ENCODE data around the gene CACNA2D2. TPM values are rescaled to one million over a fixed set of nuclear protein-coding genes. Genes with fewer than 3 reads are reported as not detected.
A peak's percentile ranks its signal among the peaks of the same experiment; 100 is the strongest.

CACNA2D2 gene
- total and polyA plus RNA-seq, 2 of the 13 experiments (the other 11 are each of a cell fraction or from before 2014, with no cell fraction given), result not detected

DNA sequence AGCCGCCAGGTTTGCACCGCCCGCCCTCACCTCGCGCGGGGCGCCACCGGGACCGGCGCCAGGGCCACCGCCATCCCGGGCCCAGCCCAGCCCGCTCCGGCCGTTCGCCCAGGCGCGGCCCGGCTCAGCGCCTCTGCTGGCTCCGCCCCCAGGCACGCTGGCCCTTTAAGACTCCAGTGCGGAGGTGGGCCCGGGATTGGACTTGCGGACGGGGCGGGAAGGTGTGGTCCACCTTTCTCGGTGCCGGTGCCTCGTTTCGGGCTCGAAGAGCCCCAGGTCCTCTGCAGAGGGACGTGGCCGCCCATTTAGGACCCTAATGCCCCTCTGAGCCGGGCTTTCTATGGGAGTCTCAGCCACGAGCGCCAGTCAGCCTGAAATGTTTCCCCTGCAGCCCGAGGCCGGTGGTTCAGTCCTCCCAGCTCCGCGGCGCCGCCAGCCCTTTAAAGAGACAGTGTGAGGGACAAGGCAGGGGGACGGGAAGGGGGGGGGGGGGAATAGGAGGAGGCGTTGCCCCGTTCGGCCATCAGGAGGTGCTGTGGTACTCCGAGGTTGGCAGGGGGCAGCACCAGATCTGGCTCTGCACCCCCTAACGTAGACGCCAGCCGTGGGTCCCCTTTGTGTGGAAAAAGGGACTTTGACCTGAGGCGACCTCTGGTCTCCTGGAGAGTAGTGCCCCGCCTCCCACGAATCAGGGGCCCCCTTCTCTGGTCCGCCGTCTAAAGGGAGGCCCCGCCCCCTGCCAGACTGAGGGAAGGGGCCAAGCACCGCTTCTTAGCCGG lies 181.9 kb downstream of the CACNA2D2 start (continued):
- TF ChIP-seq, protein P1, sequence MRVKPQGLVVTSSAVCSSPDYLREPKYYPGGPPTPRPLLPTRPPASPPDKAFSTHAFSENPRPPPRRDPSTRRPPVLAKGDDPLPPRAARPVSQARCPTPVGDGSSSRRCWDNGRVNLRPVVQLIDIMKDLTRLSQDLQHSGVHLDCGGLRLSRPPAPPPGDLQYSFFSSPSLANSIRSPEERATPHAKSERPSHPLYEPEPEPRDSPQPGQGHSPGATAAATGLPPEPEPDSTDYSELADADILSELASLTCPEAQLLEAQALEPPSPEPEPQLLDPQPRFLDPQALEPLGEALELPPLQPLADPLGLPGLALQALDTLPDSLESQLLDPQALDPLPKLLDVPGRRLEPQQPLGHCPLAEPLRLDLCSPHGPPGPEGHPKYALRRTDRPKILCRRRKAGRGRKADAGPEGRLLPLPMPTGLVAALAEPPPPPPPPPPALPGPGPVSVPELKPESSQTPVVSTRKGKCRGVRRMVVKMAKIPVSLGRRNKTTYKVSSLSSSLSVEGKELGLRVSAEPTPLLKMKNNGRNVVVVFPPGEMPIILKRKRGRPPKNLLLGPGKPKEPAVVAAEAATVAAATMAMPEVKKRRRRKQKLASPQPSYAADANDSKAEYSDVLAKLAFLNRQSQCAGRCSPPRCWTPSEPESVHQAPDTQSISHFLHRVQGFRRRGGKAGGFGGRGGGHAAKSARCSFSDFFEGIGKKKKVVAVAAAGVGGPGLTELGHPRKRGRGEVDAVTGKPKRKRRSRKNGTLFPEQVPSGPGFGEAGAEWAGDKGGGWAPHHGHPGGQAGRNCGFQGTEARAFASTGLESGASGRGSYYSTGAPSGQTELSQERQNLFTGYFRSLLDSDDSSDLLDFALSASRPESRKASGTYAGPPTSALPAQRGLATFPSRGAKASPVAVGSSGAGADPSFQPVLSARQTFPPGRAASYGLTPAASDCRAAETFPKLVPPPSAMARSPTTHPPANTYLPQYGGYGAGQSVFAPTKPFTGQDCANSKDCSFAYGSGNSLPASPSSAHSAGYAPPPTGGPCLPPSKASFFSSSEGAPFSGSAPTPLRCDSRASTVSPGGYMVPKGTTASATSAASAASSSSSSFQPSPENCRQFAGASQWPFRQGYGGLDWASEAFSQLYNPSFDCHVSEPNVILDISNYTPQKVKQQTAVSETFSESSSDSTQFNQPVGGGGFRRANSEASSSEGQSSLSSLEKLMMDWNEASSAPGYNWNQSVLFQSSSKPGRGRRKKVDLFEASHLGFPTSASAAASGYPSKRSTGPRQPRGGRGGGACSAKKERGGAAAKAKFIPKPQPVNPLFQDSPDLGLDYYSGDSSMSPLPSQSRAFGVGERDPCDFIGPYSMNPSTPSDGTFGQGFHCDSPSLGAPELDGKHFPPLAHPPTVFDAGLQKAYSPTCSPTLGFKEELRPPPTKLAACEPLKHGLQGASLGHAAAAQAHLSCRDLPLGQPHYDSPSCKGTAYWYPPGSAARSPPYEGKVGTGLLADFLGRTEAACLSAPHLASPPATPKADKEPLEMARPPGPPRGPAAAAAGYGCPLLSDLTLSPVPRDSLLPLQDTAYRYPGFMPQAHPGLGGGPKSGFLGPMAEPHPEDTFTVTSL (CRISPR knock-in tag; IDR thresholded peaks at IDR 0.05; ENCODE audit: borderline replicate concordance), result no peak
- TF ChIP-seq, protein P2, sequence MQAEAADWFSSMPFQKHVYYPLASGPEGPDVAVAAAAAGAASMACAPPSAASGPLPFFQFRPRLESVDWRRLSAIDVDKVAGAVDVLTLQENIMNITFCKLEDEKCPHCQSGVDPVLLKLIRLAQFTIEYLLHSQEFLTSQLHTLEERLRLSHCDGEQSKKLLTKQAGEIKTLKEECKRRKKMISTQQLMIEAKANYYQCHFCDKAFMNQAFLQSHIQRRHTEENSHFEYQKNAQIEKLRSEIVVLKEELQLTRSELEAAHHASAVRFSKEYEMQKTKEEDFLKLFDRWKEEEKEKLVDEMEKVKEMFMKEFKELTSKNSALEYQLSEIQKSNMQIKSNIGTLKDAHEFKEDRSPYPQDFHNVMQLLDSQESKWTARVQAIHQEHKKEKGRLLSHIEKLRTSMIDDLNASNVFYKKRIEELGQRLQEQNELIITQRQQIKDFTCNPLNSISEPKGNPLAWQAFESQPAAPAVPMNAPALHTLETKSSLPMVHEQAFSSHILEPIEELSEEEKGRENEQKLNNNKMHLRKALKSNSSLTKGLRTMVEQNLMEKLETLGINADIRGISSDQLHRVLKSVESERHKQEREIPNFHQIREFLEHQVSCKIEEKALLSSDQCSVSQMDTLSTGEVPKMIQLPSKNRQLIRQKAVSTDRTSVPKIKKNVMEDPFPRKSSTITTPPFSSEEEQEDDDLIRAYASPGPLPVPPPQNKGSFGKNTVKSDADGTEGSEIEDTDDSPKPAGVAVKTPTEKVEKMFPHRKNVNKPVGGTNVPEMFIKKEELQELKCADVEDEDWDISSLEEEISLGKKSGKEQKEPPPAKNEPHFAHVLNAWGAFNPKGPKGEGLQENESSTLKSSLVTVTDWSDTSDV (CRISPR knock-in tag; IDR thresholded peaks at IDR 0.05), result no peak
- TF ChIP-seq XBP1 (CRISPR knock-in tag; IDR thresholded peaks at IDR 0.05) (no peak), ZFP41 (CRISPR knock-in tag; IDR thresholded peaks at IDR 0.05; ENCODE audit: borderline replicate concordance) (no peak), TP53 (CRISPR knock-in tag; conservative IDR thresholded peaks at IDR 0.05) (no peak), POLR2AphosphoS5 (IDR thresholded peaks at IDR 0.05; ENCODE audit: low read depth, low read length) (peak; percentile 50), SMAD1 (CRISPR knock-in tag; IDR thresholded peaks at IDR 0.05; ENCODE audit: borderline replicate concordance, low read depth) (no peak), JUNB (CRISPR knock-in tag; IDR thresholded peaks at IDR 0.05; ENCODE audit: borderline replicate concordance) (no peak), ZNF75D (CRISPR knock-in tag; IDR thresholded peaks at IDR 0.05; ENCODE audit: borderline replicate concordance) (no peak)
- TF ChIP-seq, protein P3, sequence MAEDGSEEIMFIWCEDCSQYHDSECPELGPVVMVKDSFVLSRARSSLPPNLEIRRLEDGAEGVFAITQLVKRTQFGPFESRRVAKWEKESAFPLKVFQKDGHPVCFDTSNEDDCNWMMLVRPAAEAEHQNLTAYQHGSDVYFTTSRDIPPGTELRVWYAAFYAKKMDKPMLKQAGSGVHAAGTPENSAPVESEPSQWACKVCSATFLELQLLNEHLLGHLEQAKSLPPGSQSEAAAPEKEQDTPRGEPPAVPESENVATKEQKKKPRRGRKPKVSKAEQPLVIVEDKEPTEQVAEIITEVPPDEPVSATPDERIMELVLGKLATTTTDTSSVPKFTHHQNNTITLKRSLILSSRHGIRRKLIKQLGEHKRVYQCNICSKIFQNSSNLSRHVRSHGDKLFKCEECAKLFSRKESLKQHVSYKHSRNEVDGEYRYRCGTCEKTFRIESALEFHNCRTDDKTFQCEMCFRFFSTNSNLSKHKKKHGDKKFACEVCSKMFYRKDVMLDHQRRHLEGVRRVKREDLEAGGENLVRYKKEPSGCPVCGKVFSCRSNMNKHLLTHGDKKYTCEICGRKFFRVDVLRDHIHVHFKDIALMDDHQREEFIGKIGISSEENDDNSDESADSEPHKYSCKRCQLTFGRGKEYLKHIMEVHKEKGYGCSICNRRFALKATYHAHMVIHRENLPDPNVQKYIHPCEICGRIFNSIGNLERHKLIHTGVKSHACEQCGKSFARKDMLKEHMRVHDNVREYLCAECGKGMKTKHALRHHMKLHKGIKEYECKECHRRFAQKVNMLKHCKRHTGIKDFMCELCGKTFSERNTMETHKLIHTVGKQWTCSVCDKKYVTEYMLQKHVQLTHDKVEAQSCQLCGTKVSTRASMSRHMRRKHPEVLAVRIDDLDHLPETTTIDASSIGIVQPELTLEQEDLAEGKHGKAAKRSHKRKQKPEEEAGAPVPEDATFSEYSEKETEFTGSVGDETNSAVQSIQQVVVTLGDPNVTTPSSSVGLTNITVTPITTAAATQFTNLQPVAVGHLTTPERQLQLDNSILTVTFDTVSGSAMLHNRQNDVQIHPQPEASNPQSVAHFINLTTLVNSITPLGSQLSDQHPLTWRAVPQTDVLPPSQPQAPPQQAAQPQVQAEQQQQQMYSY (CRISPR knock-in tag; IDR thresholded peaks at IDR 0.05), result peak; percentile 25; the same call in 1 of the 2 replicates

All from HepG2 (cell line).